ENCODE measurements around the gene ZGPAT.

The ZGPAT gene

GRCh38 chr20:63734111-63734945 lies 26.5 kb downstream of the ZGPAT start:
- DNase-seq (ENCODE audit: low read depth), result no peak

- no peak for DNase-seq (ENCODE audit: low read depth)
These were observed 27.4 kb downstream of the ZGPAT start for GRCh38 chr20:63734946-63735858.

GRCh38 chr20:63735859-63736718 lies 28.2 kb downstream of the ZGPAT start, which contains the start of gene LIME1:
LIME1 (plus strand) TSS chr20:63736664; CDS start chr20:63737550, 886 bp downstream.
- no peak for DNase-seq (ENCODE audit: low read depth)

- DNase-seq (ENCODE audit: low read depth), result no peak
These were observed 29.3 kb downstream of the ZGPAT start for GRCh38 chr20:63736893-63737694.

GRCh38 chr20:63737695-63737944 lies 29.8 kb downstream of the ZGPAT start:
- no peak for DNase-seq (ENCODE audit: low read depth)

GRCh38 chr20:63737945-63738686 lies 30.3 kb downstream of the ZGPAT start:
- DNase-seq (ENCODE audit: low read depth), result no peak

GRCh38 chr20:63738687-63739129 lies 30.9 kb downstream of the ZGPAT start:
- DNase-seq (ENCODE audit: low read depth), result no peak

GRCh38 chr20:63739130-63740069 lies 31.6 kb downstream of the ZGPAT start, which contains the start of gene SLC2A4RG:
SLC2A4RG (plus strand) TSS chr20:63739776; CDS start chr20:63739913, 137 bp downstream.
- peak; percentile 12 for DNase-seq (ENCODE audit: low read depth)

- DNase-seq (ENCODE audit: low read depth), result no peak
These were observed 32.3 kb downstream of the ZGPAT start for GRCh38 chr20:63740070-63740626.

- DNase-seq (ENCODE audit: low read depth), result peak; percentile 68
These were observed 33.0 kb downstream of the ZGPAT start for GRCh38 chr20:63740627-63741353.

- DNase-seq (ENCODE audit: low read depth), result no peak
These were observed 33.5 kb downstream of the ZGPAT start for GRCh38 chr20:63741354-63741675.

GRCh38 chr20:63741676-63742380 lies 34.0 kb downstream of the ZGPAT start:
- no peak for DNase-seq (ENCODE audit: low read depth)

GRCh38 chr20:63742381-63743024 lies 34.7 kb downstream of the ZGPAT start:
- DNase-seq (ENCODE audit: low read depth), result no peak

- no peak for DNase-seq (ENCODE audit: low read depth)
These were observed 35.6 kb downstream of the ZGPAT start for GRCh38 chr20:63743210-63743970.

GRCh38 chr20:63744158-63744557 lies 36.3 kb downstream of the ZGPAT start:
- DNase-seq (ENCODE audit: low read depth), result no peak
